ENCODE results near the gene ELMOD1.
A peak's percentile ranks its signal among the peaks of the same experiment; 100 is the strongest.

The ELMOD1 gene

GRCh38 chr11:107646783-107647182, 55.8 kb downstream of the ELMOD1 start:
- no peak for DNase-seq (ENCODE audit: low spot score)

GRCh38 chr11:107648242-107648641, 57.3 kb downstream of the ELMOD1 start:
- DNase-seq (ENCODE audit: low spot score) = no peak

- DNase-seq (ENCODE audit: low spot score) = peak; percentile 7
These were observed 60.7 kb downstream of the ELMOD1 start for GRCh38 chr11:107651672-107652071.

DNA sequence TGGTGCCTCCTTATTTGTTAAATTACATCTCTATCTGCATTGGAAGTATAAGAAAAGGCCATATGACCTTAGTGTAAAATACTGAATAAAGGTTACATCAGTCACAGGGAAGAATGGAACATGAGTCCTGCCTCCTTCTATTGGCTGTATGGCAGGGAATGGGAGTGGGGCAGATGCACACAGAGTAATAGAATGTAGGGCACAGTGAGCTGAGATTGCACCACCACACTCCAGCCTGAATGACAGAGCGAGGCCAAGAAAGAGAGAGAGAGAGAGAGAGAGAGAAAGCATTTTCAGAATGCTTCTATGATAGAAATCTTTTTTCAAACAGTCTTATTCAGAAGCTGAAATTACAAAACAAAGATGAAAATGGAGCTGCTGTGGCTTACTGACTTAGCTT, 62.1 kb downstream of the ELMOD1 start:
- no peak for DNase-seq (ENCODE audit: low spot score)

DNA sequence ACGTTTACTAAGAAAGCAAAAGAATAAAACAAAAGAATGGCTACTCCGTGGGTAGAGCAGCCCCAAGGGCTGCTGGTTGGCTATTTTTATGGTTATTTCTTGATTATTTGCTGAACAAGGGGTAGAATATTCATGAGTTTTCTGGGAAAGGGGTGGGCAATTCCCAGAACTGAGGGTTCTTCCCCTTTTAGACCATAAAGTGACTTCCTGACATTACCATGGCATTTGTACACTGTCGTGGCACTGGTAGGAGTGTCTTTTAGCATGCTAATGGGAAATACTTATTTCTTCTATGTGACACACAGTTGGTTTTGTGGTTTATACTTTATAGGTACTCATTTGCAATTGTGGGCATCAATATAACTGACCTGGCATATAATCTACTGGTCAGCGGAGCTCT, 64.7 kb downstream of the ELMOD1 start:
- DNase-seq (ENCODE audit: low spot score) = no peak

DNA sequence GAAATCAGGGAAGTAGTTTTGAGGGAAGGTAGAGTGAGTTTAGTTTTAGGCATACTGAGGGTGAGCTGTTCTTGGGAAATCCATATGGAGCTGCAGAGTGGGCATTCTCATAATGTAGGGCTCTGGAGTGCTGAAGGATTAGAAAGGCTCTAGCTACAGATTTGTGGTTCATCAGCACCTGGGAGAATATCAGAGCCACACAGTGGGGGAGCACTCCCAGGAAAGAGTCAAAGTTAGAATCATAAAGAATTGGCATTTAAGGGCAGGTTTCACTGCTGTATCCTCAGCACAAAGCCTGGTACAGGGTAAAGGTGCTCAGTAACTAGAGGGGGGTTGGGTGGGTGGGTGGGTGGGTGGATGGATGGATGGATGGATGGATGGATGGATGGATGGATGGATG, 68.4 kb downstream of the ELMOD1 start:
- DNase-seq (ENCODE audit: low spot score) = no peak

GRCh38 chr11:107660066-107660465, 69.1 kb downstream of the ELMOD1 start:
- no peak for DNase-seq (ENCODE audit: low spot score)

GRCh38 chr11:107661656-107662055, 70.7 kb downstream of the ELMOD1 start:
- no peak for DNase-seq (ENCODE audit: low spot score)

DNA sequence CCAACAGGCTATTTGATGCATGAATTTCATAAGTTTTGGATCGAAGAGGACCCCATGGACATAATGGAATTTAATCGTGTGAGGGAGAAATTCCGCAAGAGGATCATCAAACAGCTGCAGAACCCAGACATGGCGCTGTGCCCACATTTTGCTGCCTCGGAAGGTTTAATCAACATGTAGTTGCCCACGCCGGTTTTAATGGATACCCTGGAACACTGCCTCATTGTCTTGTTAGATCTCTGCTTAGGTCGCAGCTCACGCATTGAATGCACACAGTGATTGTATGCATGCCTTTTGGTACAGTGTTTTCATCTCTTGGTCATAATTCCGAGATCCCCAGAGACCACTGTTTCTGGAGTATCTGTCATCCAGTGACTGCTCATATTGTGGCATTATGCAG, 74.1 kb downstream of the ELMOD1 start:
- DNase-seq (ENCODE audit: low spot score) = no peak

GRCh38 chr11:107666911-107667613, 76.1 kb downstream of the ELMOD1 start:
- DNase-seq (ENCODE audit: low spot score) = no peak

GRCh38 chr11:107669191-107669740, 78.3 kb downstream of the ELMOD1 start:
- no peak for DNase-seq (ENCODE audit: low spot score)

DNA sequence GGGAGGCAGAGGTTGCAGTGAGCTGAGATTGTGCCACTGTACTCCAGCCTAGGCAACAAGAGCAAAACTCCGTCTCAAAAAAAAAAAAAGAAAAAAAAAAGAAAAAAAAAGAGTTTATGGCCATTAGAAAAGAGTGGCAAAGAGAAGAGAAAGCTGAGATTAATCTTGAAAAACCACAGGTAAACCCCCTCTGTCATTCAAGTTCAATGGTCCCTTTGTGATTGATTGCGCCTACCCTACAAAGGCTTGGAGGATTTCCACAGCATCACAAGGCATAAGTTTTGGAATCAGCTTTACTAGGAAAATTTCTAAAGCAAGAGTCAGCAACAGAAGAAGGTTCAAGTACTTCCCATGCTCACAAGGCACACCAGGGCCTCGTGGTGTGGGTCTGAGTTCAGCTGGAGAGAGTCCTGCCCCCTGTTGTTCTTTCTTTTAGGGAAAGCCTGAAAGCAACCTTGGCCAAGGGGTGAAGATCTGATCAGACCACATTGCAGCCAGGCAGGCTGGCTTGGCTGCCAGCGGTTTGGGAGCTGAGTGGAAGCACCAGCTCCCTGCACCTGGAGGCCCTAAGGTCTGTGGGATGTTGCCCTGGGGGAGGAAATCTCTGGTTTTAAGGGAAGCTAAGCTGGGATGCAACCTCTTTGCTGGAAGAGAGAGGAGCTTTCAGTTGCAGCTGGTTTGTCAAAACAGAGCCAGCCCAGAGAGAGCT, 79.1 kb downstream of the ELMOD1 start:
- no peak for DNase-seq (ENCODE audit: low spot score)

- no peak for DNase-seq (ENCODE audit: low spot score)
These were observed 85.0 kb downstream of the ELMOD1 start for GRCh38 chr11:107675902-107676301.

DNA sequence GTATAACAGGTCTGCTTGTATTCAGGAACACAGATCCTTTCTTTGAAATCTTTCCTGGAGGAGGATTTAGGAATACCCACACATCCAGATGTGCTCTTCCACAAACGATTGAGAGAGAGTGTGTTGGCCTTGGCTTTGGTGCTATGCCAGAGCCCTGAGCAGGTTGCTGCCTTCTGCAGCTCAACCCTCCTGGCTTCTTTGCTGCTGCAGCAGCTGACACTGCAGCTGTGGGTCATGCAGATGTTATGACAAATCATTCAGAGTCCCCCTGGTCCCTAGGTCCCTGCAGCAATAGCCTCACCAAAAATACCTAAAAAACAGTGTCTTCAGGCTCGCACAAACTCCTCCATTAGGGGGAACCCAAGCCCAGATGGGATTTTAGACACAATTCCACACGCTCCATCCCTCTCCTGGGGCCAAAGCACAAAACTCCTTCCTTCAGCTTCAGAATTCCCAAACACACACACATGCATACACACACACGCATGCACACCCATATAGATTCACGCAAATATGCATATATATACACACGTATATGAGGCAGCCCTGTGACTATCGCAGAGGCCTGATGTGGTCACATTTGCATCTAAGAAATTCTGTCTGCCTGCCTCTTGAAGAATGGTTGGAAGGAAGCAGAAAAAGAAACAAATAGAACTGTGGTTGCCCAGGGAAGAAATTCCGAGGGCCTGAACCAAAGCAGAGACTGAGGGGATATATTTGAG, 85.5 kb downstream of the ELMOD1 start:
- no peak for DNase-seq (ENCODE audit: low spot score)

DNA sequence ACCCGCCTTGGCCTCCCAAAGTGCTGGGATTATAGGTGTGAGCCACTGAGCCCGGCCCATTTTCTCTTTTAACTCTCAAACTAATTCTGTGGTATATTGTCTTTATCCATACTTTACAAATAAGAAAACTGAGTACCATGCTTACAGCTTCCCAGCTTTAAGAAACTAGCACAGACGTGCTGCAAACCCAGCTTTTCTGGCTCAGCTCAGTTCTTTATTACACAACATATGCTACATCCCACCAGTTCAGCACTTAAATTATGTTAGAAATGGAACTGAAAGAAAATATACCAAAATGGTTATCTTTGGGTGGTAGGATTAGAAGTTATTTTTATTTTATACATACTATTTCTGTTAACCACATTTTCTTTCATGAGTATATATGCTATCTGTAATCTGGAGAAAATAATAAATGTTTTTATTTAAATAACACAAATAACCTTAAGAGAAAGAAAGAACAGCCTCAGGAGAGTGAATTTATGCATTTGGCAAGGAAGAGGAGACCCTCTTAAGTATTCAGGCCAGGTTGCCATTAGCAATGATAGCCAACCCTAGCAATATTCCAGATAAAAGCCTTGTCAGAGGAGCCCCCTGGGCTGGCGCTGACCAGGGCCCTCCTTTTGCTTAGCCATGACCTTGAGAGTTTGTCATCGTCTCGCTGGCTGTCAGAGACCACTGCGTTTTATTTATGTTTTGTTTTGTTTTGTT, 87.1 kb downstream of the ELMOD1 start:
- DNase-seq (ENCODE audit: low spot score) = no peak

- no peak for DNase-seq (ENCODE audit: low spot score)
These were observed 87.7 kb downstream of the ELMOD1 start for GRCh38 chr11:107678632-107678971.

DNA sequence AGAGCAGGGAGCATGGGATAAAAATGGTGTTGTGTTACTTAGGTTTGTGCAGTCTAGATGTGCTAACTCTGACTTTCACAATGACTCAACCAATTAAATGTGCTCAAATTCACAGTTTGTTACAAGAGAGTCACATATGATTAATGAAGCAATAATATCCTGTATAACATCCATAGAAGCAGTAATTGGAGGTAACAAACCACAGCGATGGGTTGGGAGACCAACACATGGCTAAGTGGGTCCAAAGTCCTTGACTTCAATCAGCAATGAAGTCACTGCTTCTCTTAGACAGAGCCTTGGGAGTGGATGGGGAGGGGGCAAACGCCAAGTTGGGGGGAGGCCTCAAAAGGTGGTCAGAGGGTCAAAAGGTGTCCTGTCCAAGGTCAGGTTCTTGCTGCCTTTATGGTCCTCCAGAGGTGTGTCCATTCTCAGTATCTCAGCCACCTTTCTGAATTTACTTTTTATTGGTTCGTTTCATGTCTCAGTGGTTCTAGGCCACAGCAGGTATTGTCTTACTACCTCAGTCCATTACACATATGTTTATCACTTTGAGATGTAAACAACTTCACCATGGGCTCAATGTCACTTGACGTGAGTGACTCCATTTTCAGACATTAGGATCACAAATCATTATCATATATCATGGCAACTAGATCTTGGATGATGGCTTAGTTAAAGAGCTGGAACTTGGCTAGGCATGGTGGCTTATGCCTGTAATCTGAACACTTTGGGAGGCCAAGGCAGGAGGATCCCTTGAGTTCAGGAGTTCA, 88.5 kb downstream of the ELMOD1 start:
- DNase-seq (ENCODE audit: low spot score) = no peak

- no peak for DNase-seq (ENCODE audit: low spot score)
These were observed 91.2 kb downstream of the ELMOD1 start for GRCh38 chr11:107682171-107682570.

- no peak for DNase-seq (ENCODE audit: low spot score)
These were observed 91.6 kb downstream of the ELMOD1 start for GRCh38 chr11:107682572-107682971.

DNA sequence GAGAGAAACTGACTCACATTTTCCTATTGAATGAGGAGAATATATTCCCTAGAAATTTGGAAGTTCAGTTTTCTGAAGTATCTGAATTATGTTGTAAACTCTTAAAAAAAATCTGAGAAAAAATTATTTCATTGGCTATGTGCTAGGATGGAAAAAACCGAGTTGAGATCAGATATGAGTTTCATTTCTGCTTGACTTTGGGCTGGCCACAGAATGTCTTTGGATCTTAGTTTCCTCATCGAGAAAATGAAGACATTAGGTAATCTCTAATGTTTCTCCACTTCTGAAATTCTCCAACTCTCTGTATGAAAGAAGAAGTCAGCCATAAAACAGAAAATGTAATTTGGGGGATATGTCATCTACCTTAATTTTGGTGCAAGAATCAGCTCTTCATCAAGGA, 92.1 kb downstream of the ELMOD1 start:
- no peak for DNase-seq (ENCODE audit: low spot score)

DNA sequence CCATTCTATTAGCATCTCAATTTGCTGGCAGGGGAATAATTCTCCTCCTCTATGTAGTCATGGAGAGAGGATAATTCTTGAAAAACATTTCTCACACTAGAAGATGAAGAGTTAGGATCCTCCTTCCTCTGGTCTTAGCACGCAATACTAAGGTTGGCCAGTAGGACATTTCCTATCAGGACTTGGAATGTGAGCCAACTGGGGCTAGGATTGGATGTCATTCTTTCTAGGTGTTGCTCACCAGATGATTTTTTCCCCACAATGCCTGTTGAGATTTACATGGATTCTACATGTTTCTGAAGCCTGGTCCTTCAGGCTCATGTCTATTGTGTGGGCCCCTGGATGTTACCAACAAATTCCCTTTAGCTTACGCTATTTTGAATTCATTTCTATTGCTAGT, 92.9 kb downstream of the ELMOD1 start:
- no peak for DNase-seq (ENCODE audit: low spot score)

Measured in AG08396 (cell line).